SK-N-DZ (cell line): Measurements from ENCODE around the gene SMAP2.

Source experiments
- DNase-seq: peaks from one replicate; pipeline ENCODE4 v3.0.0-alpha.2; 2015; ENCODE audit warnings: low spot score

SMAP2 gene

GRCh38 chr1:40416709-40417108 is 43.2 kb downstream of the SMAP2 start:
- no peak for DNase-seq

DNA sequence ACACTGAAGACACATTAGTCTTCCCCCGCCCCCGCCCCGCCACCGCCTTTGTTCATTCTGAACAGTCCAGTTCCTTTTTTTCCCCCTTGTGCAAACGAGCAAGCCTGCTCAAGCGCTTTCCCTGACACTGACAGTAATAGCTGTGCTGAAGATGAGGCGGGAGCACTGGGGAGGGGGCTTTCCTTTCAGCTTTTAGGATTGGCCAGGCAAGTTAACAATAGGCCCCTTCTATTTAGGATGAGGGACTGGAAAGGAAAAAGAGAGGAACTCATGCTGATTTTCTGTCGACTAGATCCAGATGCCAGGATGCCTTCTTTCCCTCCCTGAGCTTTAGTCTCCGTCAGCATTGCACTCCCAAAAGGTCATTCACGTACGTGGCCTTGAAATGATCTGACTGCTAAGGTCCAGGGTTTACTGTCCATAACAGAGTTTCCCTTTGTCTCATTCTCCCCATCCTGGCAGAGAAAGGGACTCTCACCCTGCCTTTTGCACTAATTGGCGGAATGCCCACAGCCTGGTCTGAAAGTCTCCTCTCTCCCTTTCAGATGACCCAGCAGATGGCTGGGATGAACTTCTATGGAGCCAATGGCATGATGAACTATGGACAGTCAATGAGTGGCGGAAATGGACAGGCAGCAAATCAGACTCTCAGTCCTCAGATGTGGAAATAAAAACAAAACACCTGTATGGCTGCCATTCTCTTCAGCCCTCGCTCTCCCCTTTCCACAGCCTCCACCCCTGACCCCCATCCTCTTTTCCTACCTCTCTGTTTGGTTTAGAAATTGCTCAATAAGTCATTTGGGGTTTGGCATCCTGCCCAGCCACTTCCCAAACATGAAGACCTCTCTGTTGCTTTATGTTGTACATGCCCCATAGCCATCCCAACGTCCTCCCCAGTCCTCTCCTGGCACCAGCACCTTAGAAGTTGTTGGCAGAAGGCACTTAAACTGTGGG is 48.2 kb downstream of the SMAP2 start:
- DNase-seq: no peak

DNA sequence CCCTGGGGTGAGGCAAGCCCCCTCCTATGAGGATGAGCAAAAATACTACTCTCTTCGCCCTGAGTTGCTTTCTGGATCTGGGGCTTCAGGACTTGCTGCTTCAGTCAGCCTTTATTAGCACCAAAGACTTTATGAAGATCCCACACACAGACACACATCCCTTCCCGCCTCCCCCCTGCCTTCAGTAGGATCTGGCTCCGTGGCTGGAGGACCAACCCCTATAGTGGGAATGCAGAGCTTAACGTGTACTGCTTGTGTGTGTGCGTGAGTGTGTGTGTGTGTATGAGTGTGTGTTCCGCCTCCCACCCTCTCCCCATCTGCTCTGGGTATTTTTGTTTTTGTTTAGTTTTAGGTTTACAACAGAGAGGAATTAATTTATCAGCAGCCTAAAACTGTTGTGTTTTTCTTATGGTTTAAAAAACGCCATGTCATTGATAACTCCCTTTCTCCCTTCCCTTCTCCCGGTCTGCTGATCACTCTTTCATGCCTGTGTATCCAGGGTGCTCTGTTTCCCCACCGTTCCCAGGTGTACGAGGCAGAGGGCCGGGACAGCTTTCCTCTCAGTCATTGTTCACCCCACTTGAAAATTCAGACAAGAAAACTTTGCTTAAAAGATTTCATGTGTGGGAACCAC is 49.2 kb downstream of the SMAP2 start:
- DNase-seq: no peak

DNA sequence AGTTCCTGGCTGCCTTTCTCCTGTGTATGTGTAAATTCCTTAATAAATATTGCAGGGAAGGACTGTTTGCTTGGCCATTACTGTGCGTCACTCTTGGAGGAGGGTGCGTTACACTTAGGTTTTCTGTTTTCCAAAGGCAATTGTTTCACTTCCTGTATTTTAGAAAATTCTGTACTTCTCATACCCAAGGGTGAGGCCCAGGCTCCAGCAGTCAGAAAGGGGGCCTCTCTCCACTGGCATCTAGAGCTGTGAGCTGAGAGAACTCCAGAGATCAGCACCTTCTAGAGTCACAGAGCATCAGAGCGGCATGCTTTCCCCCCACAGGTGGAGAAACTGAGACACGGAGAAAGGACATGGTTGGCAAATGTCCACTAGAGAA is 49.7 kb downstream of the SMAP2 start:
- no peak for DNase-seq

DNA sequence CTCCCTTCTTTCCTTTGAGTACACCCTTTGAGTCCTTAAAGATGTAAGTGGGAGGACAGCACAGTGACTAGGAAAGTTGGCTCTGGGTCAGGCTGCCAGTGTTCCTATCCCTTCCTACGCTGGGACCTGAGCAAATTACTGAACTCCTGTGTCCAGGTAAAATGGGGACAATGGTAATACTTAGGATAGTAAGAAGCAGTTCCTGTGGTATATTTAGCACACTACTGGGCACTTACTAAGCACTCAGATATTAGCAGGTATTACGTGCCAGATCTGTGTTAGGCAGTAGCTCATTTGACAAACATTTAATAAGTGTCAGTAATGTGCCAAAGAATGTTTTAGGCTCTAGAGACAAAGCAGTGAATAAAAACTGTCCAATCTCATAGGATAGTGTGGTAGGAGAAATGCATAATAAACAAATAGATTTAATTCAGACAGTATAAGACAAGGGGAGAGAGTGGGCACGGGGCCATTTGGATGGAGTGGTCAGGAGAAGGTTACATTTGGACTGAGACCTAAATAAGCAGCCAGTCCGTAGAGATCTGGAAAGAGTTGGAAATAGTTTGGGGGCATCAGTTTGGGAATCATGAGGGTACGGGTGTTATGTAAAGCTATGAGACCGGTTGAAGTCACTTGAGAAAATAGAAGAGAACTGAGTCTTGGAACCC is 50.6 kb downstream of the SMAP2 start:
- DNase-seq: no peak

GRCh38 chr1:40425198-40425597 is 51.7 kb downstream of the SMAP2 start:
- no peak for DNase-seq

DNA sequence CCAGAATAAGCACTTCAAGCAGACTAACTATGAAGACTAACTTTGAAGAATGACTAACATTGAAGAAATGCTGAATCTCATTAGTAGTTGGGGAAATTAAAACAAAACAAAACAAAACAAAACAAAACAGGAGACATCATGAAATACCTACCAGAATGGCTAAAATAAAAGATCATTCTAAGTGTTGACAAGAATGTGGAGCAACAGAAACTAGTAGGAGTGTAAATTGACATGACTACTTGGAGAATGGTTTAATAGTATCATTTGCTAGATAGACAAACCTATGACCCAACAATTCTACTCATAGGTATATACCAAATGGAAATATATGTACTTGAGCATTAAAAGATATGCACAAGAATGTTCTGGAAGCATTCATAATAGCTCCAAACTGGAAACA is 57.9 kb downstream of the SMAP2 start:
- DNase-seq: no peak

- DNase-seq: no peak
These were observed 59.3 kb downstream of the SMAP2 start for GRCh38 chr1:40432644-40433390.

DNA sequence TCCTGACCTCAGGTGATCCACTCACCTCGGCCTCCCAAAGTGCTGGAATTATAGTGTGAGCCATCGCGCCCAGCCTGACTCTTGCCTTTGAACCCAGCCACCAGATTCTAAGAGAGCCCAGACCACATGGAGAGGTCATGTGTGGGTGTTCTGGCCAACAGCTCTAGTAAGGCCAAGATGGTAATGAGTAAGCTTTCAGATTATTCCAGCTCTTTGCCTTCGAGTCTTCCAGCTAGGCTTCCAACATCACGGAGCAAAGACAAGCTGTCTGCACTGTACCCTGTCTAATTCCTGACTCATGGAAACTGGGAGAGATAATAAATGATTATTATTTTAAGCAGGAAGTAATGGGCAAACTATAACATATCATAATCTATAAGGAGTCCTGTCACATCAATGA is 61.9 kb downstream of the SMAP2 start:
- no peak for DNase-seq

DNA sequence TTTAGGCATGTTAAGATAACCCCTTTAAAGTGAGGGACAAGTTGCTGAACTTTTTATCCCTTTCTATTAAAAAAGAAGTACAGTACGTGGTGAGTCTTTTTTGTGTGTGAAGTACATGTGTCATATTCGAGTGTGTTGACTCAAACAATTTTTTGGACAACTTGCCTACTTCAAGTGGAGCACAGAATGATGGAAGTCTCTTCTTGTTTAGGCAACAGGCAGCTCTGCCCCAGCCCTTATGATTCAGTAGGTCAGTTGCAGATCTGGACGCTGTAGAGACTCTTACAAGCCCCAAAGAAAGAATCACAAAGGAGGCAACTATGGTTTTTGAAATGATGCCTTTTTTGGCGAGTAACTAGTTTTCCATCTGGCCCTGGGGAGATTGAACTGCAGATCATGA is 62.3 kb downstream of the SMAP2 start:
- DNase-seq: no peak

DNA sequence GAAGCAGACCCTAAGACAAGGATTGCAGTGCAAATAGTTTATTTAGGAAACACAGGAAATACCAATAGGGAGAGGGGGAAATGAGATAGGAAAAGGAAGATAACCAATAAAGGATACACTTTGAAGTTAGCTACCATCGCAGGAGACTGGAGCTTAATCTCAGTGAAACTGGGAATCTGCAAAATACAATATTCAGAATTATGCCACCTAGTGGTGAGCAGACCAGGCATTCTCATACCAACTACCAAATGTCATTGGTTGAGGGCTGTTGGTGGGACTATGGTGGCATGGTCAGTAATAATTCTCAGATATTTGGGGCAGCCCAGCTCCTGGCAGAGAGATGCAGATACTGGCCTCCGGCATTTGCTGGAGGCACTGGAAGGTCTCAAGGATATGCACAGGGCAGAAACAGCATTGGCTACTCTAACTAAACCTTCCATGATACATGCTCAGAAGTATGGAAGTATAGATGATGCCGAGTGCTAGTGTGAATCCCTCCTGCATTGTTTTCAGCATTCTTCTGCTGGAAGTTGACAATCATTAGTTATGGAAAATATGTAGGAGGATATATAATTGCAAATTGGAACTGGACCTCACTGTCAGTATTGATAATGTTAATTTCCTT is 65.0 kb downstream of the SMAP2 start:
- DNase-seq: no peak

- no peak for DNase-seq
These were observed 65.7 kb downstream of the SMAP2 start for GRCh38 chr1:40439247-40439646.

- DNase-seq: peak; percentile 90
These were observed 76.4 kb downstream of the SMAP2 start, which contains the start of gene ZFP69B for GRCh38 chr1:40449684-40450494. Gene ZFP69B (plus strand): TSS chr1:40450476. CDS start chr1:40450962, 486 bp downstream.

GRCh38 chr1:40450495-40451237 is 77.1 kb downstream of the SMAP2 start:
- DNase-seq: peak; percentile 53

DNA sequence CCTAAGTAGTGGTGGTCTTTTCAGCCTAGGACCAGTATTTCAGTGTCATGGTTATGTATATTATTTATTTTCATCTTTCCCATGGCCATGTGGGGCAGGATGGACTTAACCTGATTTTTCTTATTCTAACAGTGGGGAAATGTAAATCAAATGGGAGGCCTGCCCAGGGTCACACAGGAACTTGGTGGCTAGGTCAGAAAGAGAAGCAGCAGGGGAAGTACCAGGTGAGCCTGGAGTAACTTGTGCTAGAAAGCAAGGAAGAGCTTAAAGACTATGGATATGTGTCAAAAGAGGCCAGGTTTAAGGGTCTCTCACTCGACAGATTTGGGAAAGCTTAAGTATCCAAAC is 77.7 kb downstream of the SMAP2 start:
- DNase-seq: no peak

DNA sequence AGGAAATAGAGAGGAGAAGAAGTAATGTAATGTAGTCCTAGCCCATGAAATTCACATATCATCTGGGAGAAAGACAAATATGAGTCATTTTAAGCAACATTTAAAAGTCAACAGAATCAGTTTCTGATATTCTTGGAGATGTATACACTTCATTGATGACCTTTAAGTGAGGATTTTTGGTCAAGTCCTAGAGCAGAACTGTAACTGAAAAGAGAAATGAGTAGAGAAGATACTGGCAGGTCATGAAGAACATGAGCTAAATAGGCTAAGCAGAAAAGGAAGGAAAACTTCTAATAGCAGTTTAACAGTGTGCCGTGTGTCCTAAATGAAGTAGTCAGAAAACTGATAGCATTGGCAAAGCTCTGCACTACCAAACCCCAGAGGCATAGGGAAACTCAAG is 81.3 kb downstream of the SMAP2 start:
- no peak for DNase-seq

DNA sequence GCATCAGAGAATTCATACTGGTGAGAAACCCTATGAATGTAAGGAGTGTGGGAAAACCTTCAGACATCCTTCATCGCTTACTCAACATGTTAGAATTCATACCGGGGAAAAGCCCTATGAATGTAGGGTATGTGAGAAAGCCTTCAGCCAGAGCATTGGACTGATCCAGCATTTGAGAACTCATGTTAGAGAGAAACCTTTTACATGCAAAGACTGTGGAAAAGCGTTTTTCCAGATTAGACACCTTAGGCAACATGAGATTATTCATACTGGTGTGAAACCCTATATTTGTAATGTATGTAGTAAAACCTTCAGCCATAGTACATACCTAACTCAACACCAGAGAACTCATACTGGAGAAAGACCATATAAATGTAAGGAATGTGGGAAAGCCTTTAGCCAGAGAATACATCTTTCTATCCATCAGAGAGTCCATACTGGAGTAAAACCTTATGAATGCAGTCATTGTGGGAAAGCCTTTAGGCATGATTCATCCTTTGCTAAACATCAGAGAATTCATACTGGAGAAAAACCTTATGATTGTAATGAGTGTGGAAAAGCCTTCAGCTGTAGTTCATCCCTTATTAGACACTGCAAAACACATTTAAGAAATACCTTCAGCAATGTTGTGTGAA is 89.5 kb downstream of the SMAP2 start:
- DNase-seq: no peak

DNA sequence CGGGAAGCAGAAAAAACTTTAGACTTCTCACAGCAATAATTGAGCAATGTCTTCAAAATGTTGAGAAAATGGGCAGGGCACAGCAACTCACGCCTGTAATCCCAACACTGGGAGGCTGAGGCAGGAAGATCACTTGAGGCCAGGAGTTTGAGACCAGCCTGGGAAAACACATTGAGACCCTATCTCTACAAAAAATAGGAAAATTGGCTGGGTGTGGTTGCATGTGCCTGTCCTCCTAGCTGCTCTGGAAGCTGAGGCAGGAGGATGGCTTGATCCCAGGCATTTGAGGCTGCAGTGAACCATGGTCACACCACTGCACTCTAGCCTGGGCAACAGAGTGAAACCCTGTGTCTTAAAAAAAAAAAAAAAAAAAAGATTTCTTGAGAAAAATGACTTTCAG is 95.8 kb downstream of the SMAP2 start:
- DNase-seq: no peak
